Thoracic aorta (tissue), 2 donors: Measurements from ENCODE around the gene MAGI1. TPM values are rescaled to one million over a fixed set of nuclear protein-coding genes. Genes with fewer than 3 reads are reported as not detected.

ENCODE experiments used
- ATAC-seq: fragments of 150-250 bp; one replicate; pipeline ENCODE4 v1.8.0; 2017; ENCODE audit warnings: low read depth; ENCODE audit not compliant: insufficient number of reproducible peaks, low FRiP score
- DNase-seq: peaks from one replicate; pipeline ENCODE4 v3.0.0-alpha.2; 2020; ENCODE audit warnings: low spot score
- H3K27ac ChIP-seq, 2 donors: fragments of 200-600 bp; sonication (generic); 1 replicate in 1 of 2; 2 replicates in 1 of 2; pipeline ENCODE4 v1.5.1; 2016; ENCODE audit warnings: mild to moderate bottlenecking in 2 of 2, moderate library complexity in 2 of 2
- H3K27me3 ChIP-seq: fragments of 200-600 bp; sonication (generic); replicated peaks from 2 replicates; pipeline ENCODE4 v1.6.0; 2016; ENCODE audit warnings: mild to moderate bottlenecking; ENCODE audit not compliant: insufficient read depth
- H3K36me3 ChIP-seq: fragments of 200-600 bp; sonication (generic); one replicate; pipeline ENCODE4 v1.5.1; 2016
- H3K4me1 ChIP-seq, 2 donors: fragments of 200-600 bp; sonication (generic); 1 replicate in 1 of 2; 2 replicates in 1 of 2; pipeline versions ENCODE4 v1.5.1 to v1.6.0; 2016; ENCODE audit warnings: low read depth in 2 of 2, mild to moderate bottlenecking in 1 of 2; ENCODE audit not compliant: control insufficient read depth in 1 of 2
- H3K4me3 ChIP-seq: fragments of 200-600 bp; sonication (generic); 2 replicates; pipeline ENCODE4 v1.5.1; 2016; ENCODE audit warnings: mild to moderate bottlenecking
- H3K9me3 ChIP-seq: fragments of 200-600 bp; sonication (generic); 2 replicates; pipeline ENCODE4 v1.5.1; 2016
- total RNA-seq, 2 donors: library from RNA; depleted of rRNA; stranded (reverse); fragments of >200 nt; gene quantifications; one replicate each; pipeline versions ENCODE4 v1.1.0 to v1.2.3, GENCODE V29; 2016
- TF ChIP-seq, protein P1 (sequence below): fragments of 200-600 bp; sonication (generic); IDR thresholded peaks from one replicate; pipeline ENCODE4 v1.5.1; 2019; ENCODE audit warnings: antibody characterized with exemption

MAGI1 gene
- total RNA-seq, 2 donors from 2014 or later, result 48.2 to 88.5 TPM

DNA sequence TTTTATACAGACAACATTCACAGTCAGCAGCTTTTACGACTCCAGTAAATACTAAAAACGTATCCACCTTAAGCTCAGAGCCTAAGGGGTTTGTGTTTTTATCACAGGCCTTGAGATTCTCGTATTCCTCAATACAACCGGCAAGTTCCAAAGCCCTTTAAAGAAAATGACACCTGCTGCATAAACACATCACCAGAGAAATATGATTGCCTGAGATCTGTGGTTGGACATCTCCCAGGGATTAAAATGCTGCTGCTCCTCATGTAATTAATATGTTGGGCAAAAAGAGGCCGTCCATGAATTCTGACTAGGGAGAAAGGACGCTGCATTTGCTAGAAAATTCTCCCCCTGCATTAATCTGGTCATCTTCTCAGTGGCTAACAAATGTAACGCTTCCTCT lies 544.8 kb downstream of the MAGI1 start:
- ATAC-seq, result no peak

DNA sequence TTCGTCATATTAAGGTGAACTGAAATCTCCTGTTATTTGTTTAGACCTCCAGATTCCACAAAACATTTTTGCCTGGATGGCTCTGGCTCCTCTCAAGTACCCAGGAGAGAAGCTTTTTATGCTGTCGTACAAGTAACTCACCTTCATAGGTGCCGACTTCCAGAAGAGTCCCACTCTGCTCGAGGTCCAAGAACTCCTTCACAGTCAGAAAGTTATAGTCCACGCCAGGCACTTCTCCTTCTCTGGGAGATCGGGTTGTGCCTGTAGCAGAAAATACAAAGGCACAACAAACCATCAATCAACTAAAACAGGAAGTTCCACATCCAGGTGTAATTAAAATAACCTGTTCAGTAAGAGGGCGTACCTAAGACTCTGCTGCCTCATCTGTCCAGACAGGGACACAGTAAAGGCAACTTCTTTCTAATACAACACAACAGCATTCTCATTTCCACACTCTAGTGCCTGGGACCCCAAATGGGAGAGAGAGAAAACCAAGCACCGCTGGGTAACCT lies 545.3 kb downstream of the MAGI1 start:
- DNase-seq (no peak), ATAC-seq (no peak)
- H3K27ac ChIP-seq, result no peak overlapping the region
- no peak overlapping the region for H3K4me3 ChIP-seq
- no peaks in the 10 kb centered on the region for H3K4me1 ChIP-seq
- no peaks in the 10 kb centered on the region for H3K9me3 ChIP-seq
- TF ChIP-seq, protein P1, sequence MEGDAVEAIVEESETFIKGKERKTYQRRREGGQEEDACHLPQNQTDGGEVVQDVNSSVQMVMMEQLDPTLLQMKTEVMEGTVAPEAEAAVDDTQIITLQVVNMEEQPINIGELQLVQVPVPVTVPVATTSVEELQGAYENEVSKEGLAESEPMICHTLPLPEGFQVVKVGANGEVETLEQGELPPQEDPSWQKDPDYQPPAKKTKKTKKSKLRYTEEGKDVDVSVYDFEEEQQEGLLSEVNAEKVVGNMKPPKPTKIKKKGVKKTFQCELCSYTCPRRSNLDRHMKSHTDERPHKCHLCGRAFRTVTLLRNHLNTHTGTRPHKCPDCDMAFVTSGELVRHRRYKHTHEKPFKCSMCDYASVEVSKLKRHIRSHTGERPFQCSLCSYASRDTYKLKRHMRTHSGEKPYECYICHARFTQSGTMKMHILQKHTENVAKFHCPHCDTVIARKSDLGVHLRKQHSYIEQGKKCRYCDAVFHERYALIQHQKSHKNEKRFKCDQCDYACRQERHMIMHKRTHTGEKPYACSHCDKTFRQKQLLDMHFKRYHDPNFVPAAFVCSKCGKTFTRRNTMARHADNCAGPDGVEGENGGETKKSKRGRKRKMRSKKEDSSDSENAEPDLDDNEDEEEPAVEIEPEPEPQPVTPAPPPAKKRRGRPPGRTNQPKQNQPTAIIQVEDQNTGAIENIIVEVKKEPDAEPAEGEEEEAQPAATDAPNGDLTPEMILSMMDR, result no peak
- H3K36me3 ChIP-seq, result no peaks in the 10 kb centered on the region
- no peaks in the 10 kb centered on the region for H3K27me3 ChIP-seq

More for the DNA sequence above, 544.8 kb downstream of the MAGI1 start:
- TF ChIP-seq, protein P1, result no peak
- no peaks in the 10 kb centered on the region for H3K4me1 ChIP-seq
- H3K4me3 ChIP-seq, result no peak overlapping the region
- no peaks in the 10 kb centered on the region for H3K36me3 ChIP-seq
- DNase-seq, result no peak
- H3K9me3 ChIP-seq, result no peaks in the 10 kb centered on the region
- H3K27me3 ChIP-seq, result no peaks in the 10 kb centered on the region
- no peak overlapping the region for H3K27ac ChIP-seq

DNA sequence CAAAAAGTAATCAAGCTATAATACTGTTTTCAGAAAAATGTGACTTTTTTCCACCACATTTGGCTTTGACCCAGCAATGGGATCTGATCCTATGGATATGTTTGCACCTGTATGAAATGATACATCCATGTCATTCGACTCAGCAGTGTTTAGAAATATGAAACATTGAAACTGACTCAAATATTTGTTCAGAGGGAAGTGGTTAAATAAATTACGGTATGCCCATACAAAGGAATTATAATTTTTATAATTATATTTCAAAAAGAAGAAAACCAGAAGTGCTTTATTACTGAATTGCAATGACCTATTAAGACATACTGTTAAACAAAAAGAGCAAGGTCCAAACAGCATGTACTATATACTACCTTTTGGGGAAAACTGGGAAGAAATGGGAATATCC lies 546.5 kb downstream of the MAGI1 start:
- Histone ChIP-seq H3K27ac (no peak overlapping the region), H3K4me1 (no peaks in the 10 kb centered on the region), H3K4me3 (no peak overlapping the region), H3K9me3 (no peaks in the 10 kb centered on the region), H3K27me3 (no peaks in the 10 kb centered on the region), H3K36me3 (no peaks in the 10 kb centered on the region)
- TF ChIP-seq, protein P1, result no peak
- DNase-seq (no peak), ATAC-seq (no peak)

DNA sequence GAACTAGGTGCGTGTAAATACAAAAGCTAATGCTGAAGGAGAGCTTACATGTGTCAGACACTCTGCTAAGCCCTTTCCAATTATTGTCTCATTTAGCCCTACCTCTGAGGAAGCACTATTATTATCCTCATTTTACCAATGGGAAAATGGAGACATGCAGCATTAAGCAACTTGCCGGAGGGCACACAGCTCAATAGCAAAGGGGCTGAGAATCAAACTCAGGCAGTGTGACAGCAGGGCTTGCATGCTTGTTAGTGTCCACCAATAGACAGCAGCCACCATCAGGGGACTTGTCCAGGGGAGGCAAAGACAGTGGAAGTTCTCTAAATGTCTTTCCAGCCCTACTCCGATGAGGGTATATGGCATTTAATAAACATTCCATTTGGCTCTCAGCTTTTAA lies 548.6 kb downstream of the MAGI1 start:
- Histone ChIP-seq H3K4me1 (peaks cover 11 to 20% of the 10 kb centered on the region in 2 donors), H3K9me3 (no peaks in the 10 kb centered on the region), H3K27me3 (no peaks in the 10 kb centered on the region), H3K36me3 (no peaks in the 10 kb centered on the region), H3K27ac (no peak overlapping the region), H3K4me3 (no peak overlapping the region)
- no peak for ATAC-seq
- TF ChIP-seq, protein P1, result no peak
- no peak for DNase-seq

DNA sequence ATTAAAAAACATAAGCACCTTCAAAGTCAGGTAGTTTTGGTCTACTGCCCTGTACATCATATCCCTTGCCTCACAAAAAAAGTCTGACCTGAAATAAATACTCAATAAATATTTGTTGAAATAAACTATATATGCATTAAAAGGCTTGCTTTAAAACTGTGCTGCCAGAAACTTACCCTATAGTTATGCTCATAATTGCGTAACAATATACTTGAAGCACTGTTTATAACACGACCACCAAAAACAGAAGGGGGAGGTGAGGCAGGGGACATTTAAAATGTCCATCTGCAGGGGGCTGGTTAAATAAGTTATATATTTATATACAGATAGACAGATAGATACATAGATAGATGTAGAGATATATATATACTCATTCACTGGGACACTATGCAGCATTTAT lies 549.5 kb downstream of the MAGI1 start:
- Histone ChIP-seq H3K4me1 (peaks cover 16 to 29% of the 10 kb centered on the region in 2 donors), H3K4me3 (no peak overlapping the region), H3K36me3 (no peaks in the 10 kb centered on the region), H3K9me3 (no peaks in the 10 kb centered on the region), H3K27ac (no peak overlapping the region), H3K27me3 (no peaks in the 10 kb centered on the region)
- DNase-seq, result no peak
- TF ChIP-seq, protein P1, result no peak
- ATAC-seq, result no peak
